Testis (tissue), 2 donors: ENCODE results near the gene TK2.

Experiments
- CTCF ChIP-seq, 3 experiments: fragments of 450-650 bp in 2 of 3; fragments of 200-600 bp in 1 of 3; sonication (generic) in 1 of 3; IDR thresholded peaks; one replicate each; pipeline ENCODE4 v1.5.1; 2016 to 2019; ENCODE audit warnings: antibody characterized with exemption in 3 of 3, mild to moderate bottlenecking in 2 of 3, moderate library complexity in 1 of 3
- POLR2A ChIP-seq: fragments of 450-650 bp; IDR thresholded peaks from one replicate; pipeline ENCODE4 v1.6.1; 2017; ENCODE audit warnings: antibody characterized with exemption, mild to moderate bottlenecking, moderate library complexity

GRCh38 chr16:66594739-66595138 lies 44.8 kb upstream of the TK2 start:
- TF ChIP-seq CTCF (IDR thresholded peaks at IDR 0.05) = no peak
- no peak for TF ChIP-seq POLR2A
